Thyroid gland (tissue), 4 donors: ENCODE data around the gene COL6A3. TPM values are rescaled to one million over a fixed set of nuclear protein-coding genes. Genes with fewer than 3 reads are reported as not detected.
"Not testable (repeated sequence)": the region's sequence is repeated elsewhere in the genome, so short reads cannot be mapped to it uniquely, and the experiment has no call there.

Experiments
- DNase-seq, 2 donors: peaks; one replicate each; pipeline ENCODE4 v3.0.0-alpha.2; 2019
- H3K27ac ChIP-seq, 3 donors: fragments of 200-600 bp; sonication (generic); 1 replicate in 2 of 3; 2 replicates in 1 of 3; pipeline ENCODE4 v1.5.1; 2016 to 2019; ENCODE audit warnings: mild to moderate bottlenecking in 1 of 3, moderate library complexity in 1 of 3
- H3K27me3 ChIP-seq: fragments of 200-600 bp; sonication (generic); one replicate; pipeline ENCODE4 v1.5.1; 2019
- H3K36me3 ChIP-seq, 2 donors: fragments of 200-600 bp; sonication (generic); one replicate each; pipeline ENCODE4 v1.5.1; 2016 to 2019
- H3K4me1 ChIP-seq, 2 donors: fragments of 200-600 bp; sonication (generic); one replicate each; pipeline ENCODE4 v1.5.1; 2017 to 2019
- H3K4me3 ChIP-seq, 3 donors: fragments of 200-600 bp; sonication (generic); replicated peaks in 1 of 3; 1 replicate in 2 of 3; 2 replicates in 1 of 3; pipeline ENCODE4 v1.5.1; 2016; ENCODE audit warnings: mild to moderate bottlenecking in 1 of 3
- H3K9me3 ChIP-seq: fragments of 200-600 bp; sonication (generic); one replicate; pipeline ENCODE4 v1.5.1; 2017
- POLR2A ChIP-seq, 2 donors: fragments of 450-650 bp; IDR thresholded peaks; one replicate each; pipeline ENCODE4 v1.6.1; 2017; ENCODE audit warnings: antibody characterized with exemption in 2 of 2, mild to moderate bottlenecking in 2 of 2, moderate library complexity in 1 of 2
- WGBS, 2 donors: methylation state at CpG; one replicate each; pipeline ENCODE4 v1.1.5; 2017; 5-methylcytosine and 5-hydroxymethylcytosine counted together
- intact Hi-C: fragments of 100-400 bp; cut with DNase I; formaldehyde crosslinking; loops from one replicate; pipeline ENCODE4 v1.15.1; 2023
- total RNA-seq, 4 donors: library from RNA; depleted of rRNA; stranded (reverse); fragments of >200 nt; gene quantifications; one replicate each; pipeline ENCODE4 v1.2.3, GENCODE V29; 2016
- TF ChIP-seq, protein P1 (sequence below), 6 experiments: fragments of 200-600 bp in 3 of 6; fragments of 450-650 bp in 3 of 6; sonication (generic) in 3 of 6; IDR thresholded peaks; one replicate each; pipeline ENCODE4 v1.5.1; 2016 to 2019; ENCODE audit warnings: antibody characterized with exemption in 6 of 6, mild to moderate bottlenecking in 2 of 6, inconsistent platforms in 1 of 6, moderate library complexity in 1 of 6

COL6A3 gene
- total RNA-seq, 4 donors from 2014 or later, result 82.6 to 168 (median 146) TPM

DNA sequence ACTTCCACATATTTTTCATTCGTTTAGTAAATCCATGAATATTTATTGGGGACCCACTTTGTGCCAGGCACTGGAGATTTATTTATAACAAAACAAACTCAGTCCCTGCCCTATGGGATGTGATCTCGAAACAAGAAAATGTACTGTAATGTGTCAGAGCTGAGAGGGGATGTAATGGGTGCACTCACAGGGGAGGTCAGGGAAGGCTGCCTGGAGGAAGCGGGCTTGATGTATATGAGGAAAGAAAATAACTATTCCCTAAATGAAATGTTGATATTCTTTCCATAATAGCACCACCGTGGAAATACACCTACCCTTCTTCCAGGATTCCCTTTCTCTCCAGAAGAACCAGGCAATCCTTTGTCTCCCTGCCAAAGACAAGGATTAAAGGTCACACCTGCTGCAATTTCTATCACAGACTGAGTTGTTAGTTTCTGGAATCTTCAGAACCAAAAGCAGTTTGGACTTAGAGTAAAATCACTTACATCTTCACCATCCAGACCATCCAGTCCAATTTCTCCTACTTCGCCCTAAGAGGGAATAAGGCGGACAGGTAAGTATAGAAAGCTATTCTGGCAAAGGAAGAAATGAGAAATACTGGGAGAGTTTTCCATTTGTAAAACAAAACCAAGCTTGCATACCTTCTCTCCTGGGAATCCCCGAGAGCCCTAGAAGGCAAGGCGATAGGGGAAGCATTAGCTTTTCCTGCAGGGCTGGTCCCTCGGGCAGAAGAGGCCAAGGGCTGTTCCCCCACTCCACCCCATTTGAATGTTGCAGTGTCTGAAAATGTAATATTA is 55.0 kb downstream of the COL6A3 start:
- Histone ChIP-seq H3K4me1 (peaks cover 0 to 9% of the 10 kb centered on the region in 2 donors), H3K27ac (no peak overlapping the region), H3K27me3 (no peaks in the 10 kb centered on the region), H3K4me3 (no peak overlapping the region), H3K9me3 (no peaks in the 10 kb centered on the region), H3K36me3 (no peaks in the 10 kb centered on the region)
- no peak for DNase-seq
- 79 to 80% methylated on average over 9 of the region's 9 CpGs for WGBS, 2 donors
- intact Hi-C loops, result no loop called here
- no peak for TF ChIP-seq POLR2A (IDR thresholded peaks at IDR 0.05)
- TF ChIP-seq, protein P1, sequence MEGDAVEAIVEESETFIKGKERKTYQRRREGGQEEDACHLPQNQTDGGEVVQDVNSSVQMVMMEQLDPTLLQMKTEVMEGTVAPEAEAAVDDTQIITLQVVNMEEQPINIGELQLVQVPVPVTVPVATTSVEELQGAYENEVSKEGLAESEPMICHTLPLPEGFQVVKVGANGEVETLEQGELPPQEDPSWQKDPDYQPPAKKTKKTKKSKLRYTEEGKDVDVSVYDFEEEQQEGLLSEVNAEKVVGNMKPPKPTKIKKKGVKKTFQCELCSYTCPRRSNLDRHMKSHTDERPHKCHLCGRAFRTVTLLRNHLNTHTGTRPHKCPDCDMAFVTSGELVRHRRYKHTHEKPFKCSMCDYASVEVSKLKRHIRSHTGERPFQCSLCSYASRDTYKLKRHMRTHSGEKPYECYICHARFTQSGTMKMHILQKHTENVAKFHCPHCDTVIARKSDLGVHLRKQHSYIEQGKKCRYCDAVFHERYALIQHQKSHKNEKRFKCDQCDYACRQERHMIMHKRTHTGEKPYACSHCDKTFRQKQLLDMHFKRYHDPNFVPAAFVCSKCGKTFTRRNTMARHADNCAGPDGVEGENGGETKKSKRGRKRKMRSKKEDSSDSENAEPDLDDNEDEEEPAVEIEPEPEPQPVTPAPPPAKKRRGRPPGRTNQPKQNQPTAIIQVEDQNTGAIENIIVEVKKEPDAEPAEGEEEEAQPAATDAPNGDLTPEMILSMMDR (IDR thresholded peaks at IDR 0.05), result no peak

DNA sequence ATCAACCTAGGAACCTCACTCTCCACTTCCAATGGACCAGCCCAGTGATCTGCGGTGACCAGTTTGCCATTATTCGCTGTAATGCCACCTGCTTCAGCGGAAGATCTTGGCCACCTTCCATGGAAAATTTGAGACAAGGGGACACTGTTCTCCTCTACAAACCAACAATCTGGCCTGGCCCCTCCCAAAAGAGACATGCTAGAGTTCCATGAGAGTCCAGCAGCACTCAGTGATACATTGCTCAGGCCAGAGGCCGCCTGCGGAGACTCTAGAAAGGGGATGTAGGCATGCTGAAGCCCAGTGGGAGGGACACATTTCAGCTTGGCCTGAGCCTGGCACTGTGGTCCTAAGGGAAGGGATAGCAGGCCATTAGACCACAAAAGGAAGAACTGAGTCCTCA is 58.3 kb downstream of the COL6A3 start:
- WGBS, 2 donors, result 98% methylated on average over 5 of the region's 5 CpGs
- no peak overlapping the region for H3K27ac ChIP-seq
- no peak for TF ChIP-seq POLR2A (IDR thresholded peaks at IDR 0.05)
- TF ChIP-seq, protein P1 (IDR thresholded peaks at IDR 0.05), result no peak
- peaks cover 0 to 9% of the 10 kb centered on the region in 2 donors for H3K4me1 ChIP-seq
- H3K27me3 ChIP-seq, result no peaks in the 10 kb centered on the region
- H3K36me3 ChIP-seq, result no peaks in the 10 kb centered on the region
- H3K4me3 ChIP-seq, result no peak overlapping the region
- intact Hi-C loops, result no loop called here
- no peak for DNase-seq
- H3K9me3 ChIP-seq, result no peaks in the 10 kb centered on the region

DNA sequence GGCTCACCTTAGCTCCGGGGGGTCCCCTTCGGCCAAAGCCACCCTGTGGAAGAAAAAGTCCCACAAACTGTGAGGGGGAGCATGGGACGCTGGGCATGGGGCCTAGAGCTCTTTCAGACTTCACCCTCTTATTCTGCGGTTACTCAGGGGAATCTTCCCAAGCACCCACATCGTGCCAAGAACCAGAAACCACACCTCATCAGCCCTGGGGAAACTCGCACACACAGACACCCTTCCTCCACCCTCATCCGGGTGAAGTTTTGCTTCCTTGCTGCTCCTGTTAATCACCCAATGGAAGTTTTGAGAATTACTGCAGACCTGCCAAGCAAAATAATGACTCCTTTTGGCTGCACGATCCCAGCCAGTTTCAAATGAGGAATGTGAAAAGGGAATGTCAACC is 59.1 kb downstream of the COL6A3 start:
- H3K27me3 ChIP-seq, result no peaks in the 10 kb centered on the region
- H3K36me3 ChIP-seq, result no peaks in the 10 kb centered on the region

DNA sequence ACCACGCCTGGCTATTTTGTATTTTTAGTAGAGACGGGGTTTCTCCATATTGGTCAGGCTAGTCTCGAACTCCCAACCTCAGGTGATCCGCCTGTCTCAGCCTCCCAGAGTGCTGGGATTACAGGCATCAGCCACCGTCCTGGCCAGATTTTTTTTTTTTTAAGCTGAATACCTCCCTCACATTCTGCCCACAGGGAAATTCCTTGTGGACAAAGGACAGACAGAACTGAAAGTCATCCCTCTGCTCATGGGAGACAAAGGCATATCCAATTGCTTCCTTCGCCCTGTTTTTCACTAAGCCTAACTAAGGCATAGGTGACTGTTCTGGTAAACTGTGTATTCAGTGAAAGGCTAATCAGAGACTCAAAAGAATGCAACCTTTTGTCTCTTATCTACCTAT is 59.8 kb downstream of the COL6A3 start:
- H3K27ac ChIP-seq, H3K4me1 ChIP-seq, H3K36me3 ChIP-seq, H3K4me3 ChIP-seq, DNase-seq, H3K27me3 ChIP-seq, intact Hi-C loops, H3K9me3 ChIP-seq: not testable (repeated sequence)
- 92 to 95% methylated on average over 6 of the region's 6 CpGs for WGBS, 2 donors

More for the DNA sequence above, 59.1 kb downstream of the COL6A3 start:
- DNase-seq, result peak; percentile 50 to 58
- TF ChIP-seq, protein P1 (IDR thresholded peaks at IDR 0.05), result peak in 1 of 6 experiments; percentile 8
- TF ChIP-seq POLR2A (IDR thresholded peaks at IDR 0.05), result no peak
- intact Hi-C loops, result no loop called here
- H3K4me3 ChIP-seq, result no peak overlapping the region
- WGBS, 2 donors, result 19 to 22% methylated on average over 6 to 8 of the region's 8 CpGs
- no peak overlapping the region for H3K27ac ChIP-seq
- H3K4me1 ChIP-seq, result peaks cover 0 to 9% of the 10 kb centered on the region in 2 donors
- no peaks in the 10 kb centered on the region for H3K9me3 ChIP-seq

DNA sequence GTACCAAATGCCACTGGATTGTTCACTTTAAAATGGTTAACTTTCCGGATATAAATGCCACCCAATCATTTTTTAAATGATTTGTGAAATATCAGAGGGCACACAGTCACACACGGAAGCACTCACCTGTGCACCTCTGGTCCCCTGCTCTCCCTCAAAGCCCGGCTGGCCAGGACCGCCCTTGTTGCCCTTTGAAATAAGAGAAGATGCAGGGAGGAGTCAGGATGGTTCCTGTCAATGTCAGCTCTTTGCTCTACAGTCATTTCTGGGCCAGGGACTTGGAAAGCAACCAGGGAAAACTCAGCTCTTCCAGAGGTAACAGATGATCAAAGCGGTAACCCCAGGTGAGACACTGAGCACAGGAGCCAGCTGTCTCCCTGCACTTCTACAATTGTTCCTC is 60.7 kb downstream of the COL6A3 start:
- Histone ChIP-seq H3K27me3 (no peaks in the 10 kb centered on the region), H3K36me3 (no peaks in the 10 kb centered on the region), H3K4me1 (peaks cover 0 to 9% of the 10 kb centered on the region in 2 donors), H3K4me3 (no peak overlapping the region), H3K27ac (no peak overlapping the region), H3K9me3 (no peaks in the 10 kb centered on the region)
- 48 to 62% methylated on average over 5 of the region's 5 CpGs for WGBS, 2 donors
- intact Hi-C loops, result no loop called here
- no peak for DNase-seq
- TF ChIP-seq, protein P1 (IDR thresholded peaks at IDR 0.05), result no peak
- no peak for TF ChIP-seq POLR2A (IDR thresholded peaks at IDR 0.05)
